ENCODE measurements around the gene ACSL1.

ACSL1 gene

DNA sequence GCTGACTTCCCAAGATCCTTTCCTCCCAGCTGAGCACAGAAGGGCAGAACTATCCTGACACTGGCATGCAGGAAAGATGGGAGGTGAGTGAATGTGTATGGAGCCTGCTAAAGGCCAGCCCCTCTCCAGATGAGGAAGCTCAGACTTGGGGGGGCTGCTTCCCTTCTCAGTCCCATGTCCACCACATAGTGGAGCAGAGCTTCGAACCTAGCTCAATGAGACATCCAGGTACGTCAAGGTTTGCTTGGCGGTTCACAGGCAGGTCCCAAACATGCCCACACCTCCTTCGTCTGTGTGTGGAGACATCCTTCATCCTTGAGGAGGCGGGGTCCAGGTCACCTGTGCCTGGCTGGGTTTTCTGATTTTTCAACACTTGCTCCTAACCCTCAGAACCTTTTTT, 31.3 kb downstream of the ACSL1 start:
- TF ChIP-seq TAF1 (IDR thresholded peaks at IDR 0.05; ENCODE audit: borderline replicate concordance, insufficient read depth, low read length) (no peak), FOXP2 (optimal IDR thresholded peaks at IDR 0.05; ENCODE audit: borderline replicate concordance, extremely low read depth, extremely low read length, insufficient read depth) (no peak), POLR2AphosphoS5 (IDR thresholded peaks at IDR 0.05; ENCODE audit: low read depth, low read length) (no peak), SIN3A (IDR thresholded peaks at IDR 0.05; ENCODE audit: borderline replicate concordance, insufficient read depth, low read length) (no peak)
- TF ChIP-seq, protein P1, sequence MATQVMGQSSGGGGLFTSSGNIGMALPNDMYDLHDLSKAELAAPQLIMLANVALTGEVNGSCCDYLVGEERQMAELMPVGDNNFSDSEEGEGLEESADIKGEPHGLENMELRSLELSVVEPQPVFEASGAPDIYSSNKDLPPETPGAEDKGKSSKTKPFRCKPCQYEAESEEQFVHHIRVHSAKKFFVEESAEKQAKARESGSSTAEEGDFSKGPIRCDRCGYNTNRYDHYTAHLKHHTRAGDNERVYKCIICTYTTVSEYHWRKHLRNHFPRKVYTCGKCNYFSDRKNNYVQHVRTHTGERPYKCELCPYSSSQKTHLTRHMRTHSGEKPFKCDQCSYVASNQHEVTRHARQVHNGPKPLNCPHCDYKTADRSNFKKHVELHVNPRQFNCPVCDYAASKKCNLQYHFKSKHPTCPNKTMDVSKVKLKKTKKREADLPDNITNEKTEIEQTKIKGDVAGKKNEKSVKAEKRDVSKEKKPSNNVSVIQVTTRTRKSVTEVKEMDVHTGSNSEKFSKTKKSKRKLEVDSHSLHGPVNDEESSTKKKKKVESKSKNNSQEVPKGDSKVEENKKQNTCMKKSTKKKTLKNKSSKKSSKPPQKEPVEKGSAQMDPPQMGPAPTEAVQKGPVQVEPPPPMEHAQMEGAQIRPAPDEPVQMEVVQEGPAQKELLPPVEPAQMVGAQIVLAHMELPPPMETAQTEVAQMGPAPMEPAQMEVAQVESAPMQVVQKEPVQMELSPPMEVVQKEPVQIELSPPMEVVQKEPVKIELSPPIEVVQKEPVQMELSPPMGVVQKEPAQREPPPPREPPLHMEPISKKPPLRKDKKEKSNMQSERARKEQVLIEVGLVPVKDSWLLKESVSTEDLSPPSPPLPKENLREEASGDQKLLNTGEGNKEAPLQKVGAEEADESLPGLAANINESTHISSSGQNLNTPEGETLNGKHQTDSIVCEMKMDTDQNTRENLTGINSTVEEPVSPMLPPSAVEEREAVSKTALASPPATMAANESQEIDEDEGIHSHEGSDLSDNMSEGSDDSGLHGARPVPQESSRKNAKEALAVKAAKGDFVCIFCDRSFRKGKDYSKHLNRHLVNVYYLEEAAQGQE (IDR thresholded peaks at IDR 0.05; ENCODE audit: insufficient read depth in 1 of 2, low read depth in 2 of 2, low read length in 2 of 2): no peak

GRCh38 chr4:184793735-184794355, 31.9 kb downstream of the ACSL1 start:
- TF ChIP-seq, protein P1 (IDR thresholded peaks at IDR 0.05; ENCODE audit: insufficient read depth in 1 of 2, low read depth in 2 of 2, low read length in 2 of 2): no peak
- TF ChIP-seq POLR2AphosphoS5 (IDR thresholded peaks at IDR 0.05; ENCODE audit: low read depth, low read length) (no peak), SIN3A (IDR thresholded peaks at IDR 0.05; ENCODE audit: borderline replicate concordance, insufficient read depth, low read length) (no peak), FOXP2 (optimal IDR thresholded peaks at IDR 0.05; ENCODE audit: borderline replicate concordance, extremely low read depth, extremely low read length, insufficient read depth) (no peak), TAF1 (IDR thresholded peaks at IDR 0.05; ENCODE audit: borderline replicate concordance, insufficient read depth, low read length) (no peak)

- TF ChIP-seq SIN3A (IDR thresholded peaks at IDR 0.05; ENCODE audit: borderline replicate concordance, insufficient read depth, low read length) (no peak), TAF1 (IDR thresholded peaks at IDR 0.05; ENCODE audit: borderline replicate concordance, insufficient read depth, low read length) (no peak), FOXP2 (optimal IDR thresholded peaks at IDR 0.05; ENCODE audit: borderline replicate concordance, extremely low read depth, extremely low read length, insufficient read depth) (no peak), POLR2AphosphoS5 (IDR thresholded peaks at IDR 0.05; ENCODE audit: low read depth, low read length) (no peak)
- TF ChIP-seq, protein P1 (IDR thresholded peaks at IDR 0.05; ENCODE audit: insufficient read depth in 1 of 2, low read depth in 2 of 2, low read length in 2 of 2): no peak
These were observed 32.7 kb downstream of the ACSL1 start for GRCh38 chr4:184792950-184793555.

DNA sequence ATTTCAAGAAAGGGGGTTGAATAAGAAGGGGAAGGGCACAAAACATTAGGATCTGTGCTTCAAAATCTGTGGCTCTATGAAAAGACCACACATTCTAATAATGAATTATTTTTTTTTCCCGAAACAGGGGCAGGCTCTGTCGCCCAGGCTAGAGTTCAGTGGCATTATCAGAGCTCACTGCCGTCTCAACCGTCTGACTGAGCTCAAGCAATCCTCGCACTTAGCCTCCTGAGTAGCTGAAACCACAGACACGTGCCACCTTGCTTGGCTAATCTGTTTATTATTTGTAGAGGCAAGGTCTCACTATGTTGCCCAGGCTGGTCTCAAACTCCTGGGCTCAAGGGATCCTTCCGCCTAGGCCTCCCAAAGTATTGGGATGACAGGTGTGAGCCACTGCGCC, 33.4 kb downstream of the ACSL1 start:
- TF ChIP-seq, protein P1 (IDR thresholded peaks at IDR 0.05; ENCODE audit: insufficient read depth in 1 of 2, low read depth in 2 of 2, low read length in 2 of 2): no peak
- TF ChIP-seq FOXP2 (optimal IDR thresholded peaks at IDR 0.05; ENCODE audit: borderline replicate concordance, extremely low read depth, extremely low read length, insufficient read depth): no peak
- no peak for TF ChIP-seq POLR2AphosphoS5 (IDR thresholded peaks at IDR 0.05; ENCODE audit: low read depth, low read length)
- no peak for TF ChIP-seq SIN3A (IDR thresholded peaks at IDR 0.05; ENCODE audit: borderline replicate concordance, insufficient read depth, low read length)
- TF ChIP-seq TAF1 (IDR thresholded peaks at IDR 0.05; ENCODE audit: borderline replicate concordance, insufficient read depth, low read length): no peak
